ENCODE measurements around the gene SPDYE1.

- TF ChIP-seq POLR2A (IDR thresholded peaks at IDR 0.05) (no peak), CTCF (IDR thresholded peaks at IDR 0.05) (no peak)
Measured at GRCh38 chr7:44058759-44059218, 61.1 kb downstream of the SPDYE1 start.

Data from vagina (tissue), 2 donors.